Fibroblast of lung (primary cell): Measurements from ENCODE around the gene SMC4.

Experiments used
- EZH2 ChIP-seq: IDR thresholded peaks from 2 replicates; pipeline ENCODE4 v1.5.1; 2012; ENCODE audit warnings: low read length, control low read depth, mild to moderate bottlenecking; ENCODE audit errors: missing control alignments
- TF ChIP-seq, protein P1 (sequence below), 2 donors: IDR thresholded peaks in 1 of 2; conservative IDR thresholded peaks in 1 of 2; 1 replicate in 1 of 2; 2 replicates in 1 of 2; pipeline ENCODE4 v1.5.1; 2011 to 2012; ENCODE audit warnings: low read length in 2 of 2, control low read depth in 1 of 2, inconsistent platforms in 1 of 2, low read depth in 1 of 2, mild to moderate bottlenecking in 1 of 2

DNA sequence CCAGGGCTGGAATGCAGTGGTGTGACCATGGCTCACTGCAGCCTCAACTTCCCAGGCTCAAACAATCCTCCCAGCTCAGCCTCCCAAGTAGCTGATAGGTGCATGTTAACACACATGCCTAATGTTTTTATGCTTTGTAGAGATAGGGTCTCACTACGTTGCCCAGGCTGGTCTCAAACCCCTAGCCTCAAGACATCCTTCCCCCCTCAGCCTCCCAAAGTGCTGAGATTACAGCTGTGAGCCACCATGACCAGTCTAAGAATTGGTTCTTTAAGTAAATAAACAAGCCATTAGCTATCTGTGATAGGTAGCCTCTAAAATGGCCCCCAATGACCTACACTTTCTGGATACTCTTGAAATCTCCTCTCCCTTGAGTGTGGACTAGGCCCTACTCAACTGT lies 46.4 kb downstream of the SMC4 start:
- TF ChIP-seq, protein P1, sequence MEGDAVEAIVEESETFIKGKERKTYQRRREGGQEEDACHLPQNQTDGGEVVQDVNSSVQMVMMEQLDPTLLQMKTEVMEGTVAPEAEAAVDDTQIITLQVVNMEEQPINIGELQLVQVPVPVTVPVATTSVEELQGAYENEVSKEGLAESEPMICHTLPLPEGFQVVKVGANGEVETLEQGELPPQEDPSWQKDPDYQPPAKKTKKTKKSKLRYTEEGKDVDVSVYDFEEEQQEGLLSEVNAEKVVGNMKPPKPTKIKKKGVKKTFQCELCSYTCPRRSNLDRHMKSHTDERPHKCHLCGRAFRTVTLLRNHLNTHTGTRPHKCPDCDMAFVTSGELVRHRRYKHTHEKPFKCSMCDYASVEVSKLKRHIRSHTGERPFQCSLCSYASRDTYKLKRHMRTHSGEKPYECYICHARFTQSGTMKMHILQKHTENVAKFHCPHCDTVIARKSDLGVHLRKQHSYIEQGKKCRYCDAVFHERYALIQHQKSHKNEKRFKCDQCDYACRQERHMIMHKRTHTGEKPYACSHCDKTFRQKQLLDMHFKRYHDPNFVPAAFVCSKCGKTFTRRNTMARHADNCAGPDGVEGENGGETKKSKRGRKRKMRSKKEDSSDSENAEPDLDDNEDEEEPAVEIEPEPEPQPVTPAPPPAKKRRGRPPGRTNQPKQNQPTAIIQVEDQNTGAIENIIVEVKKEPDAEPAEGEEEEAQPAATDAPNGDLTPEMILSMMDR (conservative IDR thresholded peaks at IDR 0.05 in 1 of 2, IDR thresholded peaks at IDR 0.05 in 1 of 2; ENCODE audit: low read depth in 1 of 2, low read length in 2 of 2) = no peak
- no peak for TF ChIP-seq EZH2
